ENCODE measurements around the gene ZNF236.
"Not testable (repeated sequence)": the region's sequence is repeated elsewhere in the genome, so short reads cannot be mapped to it uniquely, and the experiment has no call there.

ZNF236 gene

DNA sequence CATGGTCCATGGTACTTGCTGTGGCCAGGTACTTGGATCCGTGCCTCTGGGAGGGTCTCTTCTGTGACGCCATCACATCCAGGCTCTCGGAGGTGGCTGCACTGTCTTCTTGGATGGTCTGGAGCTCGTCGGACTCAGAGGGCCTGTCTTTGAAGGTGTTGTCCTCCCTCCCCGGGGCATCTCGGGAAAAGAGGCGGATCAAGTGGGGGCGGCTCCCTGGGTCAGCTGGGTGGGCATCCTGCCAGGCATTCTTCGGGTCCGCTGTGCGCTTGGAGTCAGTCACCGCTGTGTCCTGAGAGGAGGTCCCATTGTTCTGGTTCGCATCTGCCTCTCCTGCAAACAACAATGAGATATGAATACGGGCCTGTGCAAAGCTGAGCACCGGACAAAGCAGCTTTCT, 194.6 kb downstream of the ZNF236 start:
- H3K9me3 ChIP-seq (ENCODE audit: control extremely low read depth in 1 of 5, control insufficient read depth in 4 of 5, insufficient read depth in 2 of 5, low read depth in 1 of 5, low read length in 4 of 5) = no peaks in the 10 kb centered on the region
- H3K36me3 ChIP-seq (ENCODE audit: control insufficient read depth in 4 of 4, insufficient read depth in 4 of 4, low read length in 3 of 4) = peaks cover 17 to 73% (median 47%) of the 10 kb centered on the region in 4 experiments
- DNase-seq = no peak
- no peaks in the 10 kb centered on the region for H3K4me1 ChIP-seq (ENCODE audit: control extremely low read depth in 1 of 4, control insufficient read depth in 4 of 4, insufficient read depth in 4 of 4, low read length in 3 of 4)
- 97% methylated on average over 15 of the region's 16 CpGs for WGBS (ENCODE audit: insufficient coverage)
- ChIA-PET POLR2A (no interaction called here), CTCF (interaction anchor here (2.8 kb wide), 1 partner anchor 17 kb away, joined by 12 read pairs; no protein-coding TSS in a partner anchor)
- no peak overlapping the region for H3K27ac ChIP-seq (ENCODE audit: insufficient read depth in 1 of 2, low read depth in 1 of 2, low read length in 2 of 2, poor library complexity in 1 of 2, severe bottlenecking in 2 of 2)
- no peak overlapping the region for H3K4me3 ChIP-seq (ENCODE audit: control insufficient read depth in 1 of 7, extremely low read depth in 1 of 7, insufficient read depth in 4 of 7, low read depth in 2 of 7, low read length in 6 of 7)
- H3K27me3 ChIP-seq (replicated peaks in 2 of 5; ENCODE audit: control insufficient read depth in 4 of 5, insufficient read depth in 5 of 5, low read length in 4 of 5) = no peaks in the 10 kb centered on the region

DNA sequence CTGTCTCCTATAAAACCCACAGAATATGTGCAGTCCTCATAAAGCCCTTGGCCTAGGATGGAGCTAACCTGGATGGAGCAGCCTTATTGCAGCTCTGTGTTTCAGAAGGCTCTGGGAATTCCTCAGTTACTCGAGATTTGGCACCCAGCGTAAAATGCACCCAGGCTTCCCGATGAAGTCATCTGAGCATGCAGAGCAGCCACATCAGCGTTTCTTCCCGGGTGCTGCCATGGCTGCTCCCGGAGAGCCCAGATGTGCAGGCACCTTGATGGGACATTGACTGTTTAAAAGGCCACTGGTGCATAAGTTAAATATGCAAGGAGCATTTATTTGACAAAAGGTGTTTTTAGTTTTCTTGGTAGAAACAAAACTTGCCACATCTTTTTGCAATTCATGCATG, 195.0 kb downstream of the ZNF236 start:
- H3K27me3 ChIP-seq (replicated peaks in 2 of 5; ENCODE audit: control insufficient read depth in 4 of 5, insufficient read depth in 5 of 5, low read length in 4 of 5) = no peaks in the 10 kb centered on the region
- ChIA-PET POLR2A (no interaction called here), CTCF (interaction anchor here (2.8 kb wide), 1 partner anchor 18 kb away, joined by 12 read pairs; no protein-coding TSS in a partner anchor)
- no peak overlapping the region for H3K27ac ChIP-seq (ENCODE audit: insufficient read depth in 1 of 2, low read depth in 1 of 2, low read length in 2 of 2, poor library complexity in 1 of 2, severe bottlenecking in 2 of 2)
- WGBS (ENCODE audit: insufficient coverage) = 100% methylated on average over 3 of the region's 6 CpGs
- no peaks in the 10 kb centered on the region for H3K4me1 ChIP-seq (ENCODE audit: control extremely low read depth in 1 of 4, control insufficient read depth in 4 of 4, insufficient read depth in 4 of 4, low read length in 3 of 4)
- no peak for DNase-seq
- no peak overlapping the region for H3K4me3 ChIP-seq (ENCODE audit: control insufficient read depth in 1 of 7, extremely low read depth in 1 of 7, insufficient read depth in 4 of 7, low read depth in 2 of 7, low read length in 6 of 7)
- H3K36me3 ChIP-seq (ENCODE audit: control insufficient read depth in 4 of 4, insufficient read depth in 4 of 4, low read length in 3 of 4) = peaks cover 18 to 74% (median 47%) of the 10 kb centered on the region in 4 experiments
- no peaks in the 10 kb centered on the region for H3K9me3 ChIP-seq (ENCODE audit: control extremely low read depth in 1 of 5, control insufficient read depth in 4 of 5, insufficient read depth in 2 of 5, low read depth in 1 of 5, low read length in 4 of 5)

DNA sequence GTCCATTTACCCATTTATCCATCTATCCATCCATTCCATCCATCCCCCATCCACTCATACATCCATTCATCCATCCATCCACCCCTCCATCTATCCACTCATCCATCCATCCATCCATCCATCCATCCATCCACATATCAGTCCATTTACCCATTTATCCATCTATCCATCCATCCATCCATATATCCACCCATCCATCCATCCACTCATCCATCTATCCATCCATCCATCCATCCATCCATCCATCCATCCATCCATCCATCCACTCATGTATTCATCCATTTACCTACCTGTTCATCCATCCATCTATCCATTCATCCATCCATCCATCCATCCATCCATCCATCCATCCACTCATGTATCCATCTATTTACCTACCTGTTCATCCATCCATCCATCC, 196.3 kb downstream of the ZNF236 start:
- POLR2A ChIA-PET = not testable (repeated sequence)

DNA sequence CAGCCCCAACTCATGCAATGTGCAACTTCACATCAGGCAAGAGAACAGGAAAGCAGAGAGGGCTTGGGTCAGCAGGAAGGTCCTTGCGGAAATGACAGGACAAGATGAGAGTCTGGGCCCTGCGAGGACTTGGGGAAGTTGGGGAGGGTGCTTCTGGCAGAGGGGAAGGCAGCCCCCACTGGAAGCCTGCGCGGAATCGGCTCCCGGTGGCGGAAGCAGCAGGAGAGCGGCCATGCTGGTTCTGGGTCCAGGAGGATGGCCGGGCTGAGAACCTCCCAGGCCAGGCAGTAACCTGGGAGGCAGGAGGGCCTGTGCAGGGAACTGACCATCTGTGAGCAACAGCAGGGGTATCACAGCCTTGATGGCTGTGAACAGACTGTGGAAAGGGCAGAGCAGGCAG, 197.3 kb downstream of the ZNF236 start:
- no peak overlapping the region for H3K4me3 ChIP-seq (ENCODE audit: control insufficient read depth in 1 of 7, extremely low read depth in 1 of 7, insufficient read depth in 4 of 7, low read depth in 2 of 7, low read length in 6 of 7)
- no peak for DNase-seq
- H3K9me3 ChIP-seq (ENCODE audit: control extremely low read depth in 1 of 5, control insufficient read depth in 4 of 5, insufficient read depth in 2 of 5, low read depth in 1 of 5, low read length in 4 of 5) = no peaks in the 10 kb centered on the region
- H3K36me3 ChIP-seq (ENCODE audit: control insufficient read depth in 4 of 4, insufficient read depth in 4 of 4, low read length in 3 of 4) = peaks cover 13 to 68% (median 42%) of the 10 kb centered on the region in 4 experiments
- WGBS (ENCODE audit: insufficient coverage) = 100% methylated on average over 5 of the region's 9 CpGs
- H3K27me3 ChIP-seq (replicated peaks in 2 of 5; ENCODE audit: control insufficient read depth in 4 of 5, insufficient read depth in 5 of 5, low read length in 4 of 5) = no peaks in the 10 kb centered on the region
- no peak overlapping the region for H3K27ac ChIP-seq (ENCODE audit: insufficient read depth in 1 of 2, low read depth in 1 of 2, low read length in 2 of 2, poor library complexity in 1 of 2, severe bottlenecking in 2 of 2)
- POLR2A ChIA-PET = no interaction called here
- CTCF ChIA-PET = no interaction called here
- H3K4me1 ChIP-seq (ENCODE audit: control extremely low read depth in 1 of 4, control insufficient read depth in 4 of 4, insufficient read depth in 4 of 4, low read length in 3 of 4) = peaks cover 0 to 4% (median 0%) of the 10 kb centered on the region in 4 experiments

More for the DNA sequence above, 196.3 kb downstream of the ZNF236 start:
- H3K36me3 ChIP-seq (ENCODE audit: control insufficient read depth in 4 of 4, insufficient read depth in 4 of 4, low read length in 3 of 4) = peaks cover 15 to 73% (median 44%) of the 10 kb centered on the region in 4 experiments
- H3K27ac ChIP-seq (ENCODE audit: insufficient read depth in 1 of 2, low read depth in 1 of 2, low read length in 2 of 2, poor library complexity in 1 of 2, severe bottlenecking in 2 of 2); H3K4me1 ChIP-seq (ENCODE audit: control extremely low read depth in 1 of 4, control insufficient read depth in 4 of 4, insufficient read depth in 4 of 4, low read length in 3 of 4); DNase-seq; H3K27me3 ChIP-seq (replicated peaks in 2 of 5; ENCODE audit: control insufficient read depth in 4 of 5, insufficient read depth in 5 of 5, low read length in 4 of 5); CTCF ChIA-PET; H3K9me3 ChIP-seq (ENCODE audit: control extremely low read depth in 1 of 5, control insufficient read depth in 4 of 5, insufficient read depth in 2 of 5, low read depth in 1 of 5, low read length in 4 of 5); H3K4me3 ChIP-seq (ENCODE audit: control insufficient read depth in 1 of 7, extremely low read depth in 1 of 7, insufficient read depth in 4 of 7, low read depth in 2 of 7, low read length in 6 of 7): not testable (repeated sequence)
